Smooth muscle cell (in vitro differentiated cells): ENCODE measurements around the gene SERGEF. TPM values are rescaled to one million over a fixed set of nuclear protein-coding genes. Genes with fewer than 3 reads are reported as not detected.

Experiments used
- DNase-seq: peaks from one replicate; lab custom pipeline; 2025; ENCODE audit not compliant: unreplicated experiment; lab: John Stamatoyannopoulos, UW
- H2AFZ ChIP-seq: fragments of 200-600 bp; sonication (generic); 2 replicates; pipeline ENCODE4 v1.6.0; 2016; ENCODE audit warnings: antibody characterized with exemption, low read depth, mild to moderate bottlenecking
- H3F3A ChIP-seq: fragments of 200-600 bp; sonication (generic); 2 replicates; pipeline ENCODE4 v1.6.0; 2017; ENCODE audit warnings: antibody characterized with exemption, low read depth
- H3K27ac ChIP-seq: fragments of 200-600 bp; sonication (generic); 2 replicates; pipeline ENCODE4 v1.5.1; 2016; ENCODE audit warnings: low read depth, mild to moderate bottlenecking
- H3K27me3 ChIP-seq: fragments of 200-600 bp; sonication (generic); 2 replicates; pipeline ENCODE4 v1.6.1; 2016; ENCODE audit warnings: low read depth, mild to moderate bottlenecking
- H3K36me3 ChIP-seq: fragments of 200-600 bp; sonication (generic); 2 replicates; pipeline ENCODE4 v1.5.1; 2016; ENCODE audit warnings: low read depth
- H3K4me1 ChIP-seq: fragments of 200-600 bp; sonication (generic); 2 replicates; pipeline ENCODE4 v1.5.1; 2016; ENCODE audit warnings: low read depth
- H3K4me2 ChIP-seq: fragments of 200-600 bp; sonication (generic); 2 replicates; pipeline ENCODE4 v1.6.0; 2016; ENCODE audit warnings: mild to moderate bottlenecking
- H3K4me3 ChIP-seq: fragments of 200-600 bp; sonication (generic); 2 replicates; pipeline ENCODE4 v1.5.1; 2016; ENCODE audit warnings: mild to moderate bottlenecking
- H3K79me2 ChIP-seq: fragments of 200-600 bp; sonication (generic); 2 replicates; pipeline ENCODE4 v1.6.0; 2016; ENCODE audit warnings: low read depth, mild to moderate bottlenecking
- H3K9ac ChIP-seq: fragments of 200-600 bp; sonication (generic); 2 replicates; pipeline ENCODE4 v1.6.0; 2016; ENCODE audit warnings: low read depth
- H3K9me3 ChIP-seq: fragments of 200-600 bp; sonication (generic); replicated peaks from 2 replicates; pipeline ENCODE4 v1.5.1; 2016; ENCODE audit warnings: low read depth
- H4K20me1 ChIP-seq: fragments of 200-600 bp; sonication (generic); 2 replicates; pipeline ENCODE4 v1.6.0; 2016; ENCODE audit warnings: low read depth
- CTCF ChIP-seq: fragments of 200-600 bp; sonication (generic); IDR thresholded peaks from 2 replicates; pipeline ENCODE4 v1.5.1; 2017; ENCODE audit warnings: borderline replicate concordance, mild to moderate bottlenecking, antibody characterized with exemption; ENCODE audit not compliant: insufficient read depth, poor library complexity, severe bottlenecking
- WGBS: methylation state at CpG from one replicate; pipeline ENCODE4 v1.1.7; 2016; ENCODE audit warnings: low lambda C conversion rate; 5-methylcytosine and 5-hydroxymethylcytosine counted together
- polyA plus RNA-seq: library from polyadenylated mRNA; unstranded; fragments of >200 nt; fragmentation: Nextera tagmentation; extraction: Ambion mirVana; gene quantifications from 2 replicates; pipeline ENCODE4 v1.2.1, GENCODE V29; 2016
- total RNA-seq: library from RNA; depleted of rRNA; stranded (reverse); fragments of >200 nt; gene quantifications from 2 replicates; pipeline ENCODE4 v1.2.3, GENCODE V29; 2014

The SERGEF gene
- total and polyA plus RNA-seq, 2 experiments from 2014 or later = 4.9 to 7.4 TPM

- Histone ChIP-seq H3K4me2 (no peak overlapping the region), H3K4me1 (peaks cover 12% of the 10 kb centered on the region), H3F3A (no peaks in the 10 kb centered on the region), H3K27me3 (peaks cover 10% of the 10 kb centered on the region), H2AFZ (no peak overlapping the region), H4K20me1 (no peaks in the 10 kb centered on the region), H3K9me3 (peaks cover 3% of the 10 kb centered on the region), H3K79me2 (no peaks in the 10 kb centered on the region), H3K27ac (no peak overlapping the region), H3K4me3 (no peak overlapping the region), H3K9ac (no peak overlapping the region), H3K36me3 (no peaks in the 10 kb centered on the region)
- TF ChIP-seq CTCF = no peak
- 86% methylated on average over 17 of the region's 17 CpGs for WGBS
- no peak for DNase-seq
These were observed 250.4 kb downstream of the SERGEF start for GRCh38 chr11:17762309-17762974.

DNA sequence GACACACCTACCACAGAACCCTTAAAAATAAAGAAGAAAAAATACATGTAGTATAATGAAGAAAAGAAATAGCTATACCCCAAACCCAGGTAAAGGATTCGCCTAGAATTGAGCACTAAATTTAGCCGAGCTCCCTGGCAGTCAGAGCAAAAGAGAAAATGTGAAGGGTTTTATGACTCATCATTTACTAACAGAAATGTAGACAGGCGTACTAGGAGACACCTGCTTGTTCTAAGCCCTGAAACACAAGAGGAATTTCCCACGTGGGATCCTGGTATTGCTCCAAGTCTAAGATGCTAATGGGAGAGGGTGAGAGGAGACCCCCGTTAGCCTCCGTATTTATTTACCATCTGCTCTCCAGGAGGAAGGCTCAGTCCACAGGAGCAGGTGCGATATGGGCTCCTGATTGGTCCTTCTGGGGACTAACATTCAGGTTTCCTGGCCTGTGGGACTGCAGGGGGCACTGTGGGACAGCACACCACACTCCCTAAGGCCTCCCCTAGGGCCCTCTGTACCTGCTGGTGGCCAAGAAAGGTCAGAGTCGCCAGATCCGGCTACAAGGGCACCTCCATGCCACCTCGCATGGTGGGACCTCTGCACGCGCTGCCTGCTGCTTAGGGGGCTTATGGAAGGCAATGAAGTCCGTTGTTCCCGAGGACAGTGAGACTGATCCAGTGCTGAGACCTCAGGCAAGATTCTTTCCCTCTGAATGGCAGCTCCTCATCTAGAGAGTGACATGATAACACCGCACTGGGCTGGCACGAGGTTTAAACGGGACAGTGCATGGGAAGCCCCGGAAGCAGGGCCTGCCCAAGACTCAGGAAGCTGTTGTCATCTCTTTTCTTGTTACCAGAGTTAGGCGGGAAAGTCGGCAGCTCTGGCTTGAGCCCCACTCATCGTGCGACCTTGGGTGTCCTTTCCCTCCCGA is 252.5 kb downstream of the SERGEF start:
- peak; percentile 40 for TF ChIP-seq CTCF
- H2AFZ ChIP-seq = no peak overlapping the region
- 55% methylated on average over 23 of the region's 23 CpGs for WGBS
- H3F3A ChIP-seq = no peaks in the 10 kb centered on the region
- DNase-seq = no peak
- no peaks in the 10 kb centered on the region for H3K79me2 ChIP-seq
- H3K4me2 ChIP-seq = no peak overlapping the region
- peaks cover 3% of the 10 kb centered on the region for H3K9me3 ChIP-seq
- no peaks in the 10 kb centered on the region for H3K36me3 ChIP-seq
- peaks cover 6% of the 10 kb centered on the region for H3K4me1 ChIP-seq
- no peak overlapping the region for H3K9ac ChIP-seq
- H3K4me3 ChIP-seq = no peak overlapping the region
- no peaks in the 10 kb centered on the region for H4K20me1 ChIP-seq
- H3K27me3 ChIP-seq = peaks cover 19% of the 10 kb centered on the region
- no peak overlapping the region for H3K27ac ChIP-seq

- no peaks in the 10 kb centered on the region for H4K20me1 ChIP-seq
- H3K4me1 ChIP-seq = no peaks in the 10 kb centered on the region
- no peak for DNase-seq
- no peaks in the 10 kb centered on the region for H3K36me3 ChIP-seq
- H3K9me3 ChIP-seq = peaks cover 3% of the 10 kb centered on the region
- no peak overlapping the region for H2AFZ ChIP-seq
- H3K4me3 ChIP-seq = no peak overlapping the region
- no peak overlapping the region for H3K9ac ChIP-seq
- no peak overlapping the region for H3K4me2 ChIP-seq
- 96% methylated on average over 3 of the region's 3 CpGs for WGBS
- no peak overlapping the region for H3K27ac ChIP-seq
- H3K79me2 ChIP-seq = no peaks in the 10 kb centered on the region
- peaks cover 42% of the 10 kb centered on the region for H3K27me3 ChIP-seq
- H3F3A ChIP-seq = no peaks in the 10 kb centered on the region
- no peak for TF ChIP-seq CTCF
These were observed 257.0 kb downstream of the SERGEF start for GRCh38 chr11:17755891-17756290.
